HCT116 (cell line): Measurements from ENCODE around the gene SLC6A17. TPM values are rescaled to one million over a fixed set of nuclear protein-coding genes. Genes with fewer than 3 reads are reported as not detected.

ENCODE experiments used
- ATAC-seq: fragments of 200-7000 bp; cut with Tn5 transposase; 2 replicates; pipeline ENCODE4 v1.9.1; 2020; ENCODE audit warnings: mild to moderate bottlenecking, moderate library complexity
- BruUV-seq: library from RNA; stranded (reverse); fragments of 400-500 nt; replicated peaks from 2 replicates; lab custom pipeline; 2021; lab: Mats Ljungman, UMichigan
- CTCF ChIA-PET: fragments of 300-600 bp; sonication (Branson Sonifier 250); formaldehyde crosslinking; loops from one replicate; lab custom pipeline; 2021; ENCODE audit warnings: antibody characterized with exemption; lab: Charles Lee
- POLR2A ChIA-PET: fragments of 300-600, 350-600 bp; sonication (Branson Sonifier 250); formaldehyde crosslinking; loops from one replicate; lab custom pipeline; 2021; ENCODE audit warnings: antibody characterized with exemption; lab: Charles Lee
- RAD21 ChIA-PET, 2 experiments: fragments of 300-600 bp; sonication (Branson Sonifier 250); formaldehyde crosslinking; loops; one replicate each; lab custom pipeline; 2023; ENCODE audit warnings: low total read pairs in 2 of 2; ENCODE audit not compliant: uncharacterized antibody in 2 of 2, unreplicated experiment in 2 of 2, low non-redundant PET in 1 of 2; lab: Charles Lee
- DNase-seq: peaks from one replicate; pipeline ENCODE4 v3.0.0-alpha.2; 2010; ENCODE audit warnings: low read depth, low spot score
- H2AFZ ChIP-seq: fragments of 200-600 bp; shearing (Covaris generic), sonication (generic); 2 replicates; pipeline ENCODE4 v1.6.1; 2017; ENCODE audit warnings: low read depth, mixed run types, mixed read lengths, antibody characterized with exemption, low read length; ENCODE audit not compliant: poor library complexity, severe bottlenecking
- H3K27ac ChIP-seq: 2 replicates; pipeline ENCODE4 v1.5.1; 2012; ENCODE audit warnings: low read depth, low read length
- H3K27me3 ChIP-seq: fragments of 200-600 bp; sonication (generic); 2 replicates; pipeline ENCODE4 v1.6.1; 2016; ENCODE audit warnings: mixed run types, low read length, mixed read lengths; ENCODE audit not compliant: insufficient read depth
- H3K36me3 ChIP-seq, 2 experiments: fragments of 200-500 bp in 1 of 2; fragments of 200-600 bp in 1 of 2; sonication (Bioruptor generic) in 1 of 2; sonication (generic) in 1 of 2; 2 replicates each; pipeline versions ENCODE4 v1.5.1 to v1.6.1; 2014 to 2016; ENCODE audit warnings: low read length in 2 of 2, inconsistent platforms in 1 of 2, mixed read lengths in 1 of 2, mixed run types in 1 of 2; ENCODE audit not compliant: insufficient read depth in 2 of 2, control insufficient read depth in 1 of 2
- H3K4me1 ChIP-seq, 2 experiments: fragments of 200-600 bp in 1 of 2; sonication (generic) in 1 of 2; 2 replicates each; pipeline versions ENCODE4 v1.5.1 to v1.6.1; 2012 to 2017; ENCODE audit warnings: low read length in 2 of 2, inconsistent platforms in 1 of 2, mild to moderate bottlenecking in 1 of 2, mixed read lengths in 1 of 2, mixed run types in 1 of 2, moderate library complexity in 1 of 2; ENCODE audit not compliant: insufficient read depth in 2 of 2, control insufficient read depth in 1 of 2
- H3K4me2 ChIP-seq: fragments of 200-600 bp; sonication (generic); 2 replicates; pipeline ENCODE4 v1.6.1; 2017; ENCODE audit warnings: mixed run types, low read length, mixed read lengths
- H3K4me3 ChIP-seq, 2 experiments: fragments of 200-600 bp in 1 of 2; sonication (generic) in 1 of 2; replicated peaks in 1 of 2; 2 replicates each; pipeline ENCODE4 v1.5.1; 2011 to 2016; ENCODE audit warnings: low read length in 2 of 2, control low read depth in 1 of 2, low read depth in 1 of 2, mild to moderate bottlenecking in 1 of 2, mixed read lengths in 1 of 2, mixed run types in 1 of 2
- H3K79me2 ChIP-seq: fragments of 200-600 bp; sonication (generic); 2 replicates; pipeline ENCODE4 v1.6.1; 2017; ENCODE audit warnings: mild to moderate bottlenecking, mixed run types, low read length, moderate library complexity, mixed read lengths; ENCODE audit not compliant: insufficient read depth
- H3K9ac ChIP-seq: fragments of 200-600 bp; sonication (generic); 2 replicates; pipeline ENCODE4 v1.6.1; 2016; ENCODE audit warnings: low read length, mixed read lengths
- H3K9me2 ChIP-seq: fragments of 200-600 bp; sonication (generic), shearing (Covaris generic); 2 replicates; pipeline ENCODE4 v1.6.1; 2017; ENCODE audit warnings: mixed run types, mild to moderate bottlenecking, moderate library complexity; ENCODE audit not compliant: insufficient read depth
- H3K9me3 ChIP-seq, 2 experiments: fragments of 200-500 bp in 1 of 2; fragments of 200-600 bp in 1 of 2; sonication (Bioruptor generic) in 1 of 2; sonication (generic) in 1 of 2; 2 replicates each; pipeline ENCODE4 v1.6.1; 2014 to 2017; ENCODE audit warnings: low read length in 2 of 2, mixed read lengths in 2 of 2, inconsistent platforms in 1 of 2, low read depth in 1 of 2, mild to moderate bottlenecking in 1 of 2, mixed run types in 1 of 2, moderate library complexity in 1 of 2; ENCODE audit not compliant: control insufficient read depth in 1 of 2, insufficient read depth in 1 of 2
- H4K20me1 ChIP-seq: fragments of 200-600 bp; sonication (generic), shearing (Covaris generic); 2 replicates; pipeline ENCODE4 v1.6.1; 2017; ENCODE audit warnings: mixed run types, mild to moderate bottlenecking, moderate library complexity; ENCODE audit not compliant: insufficient read depth
- ATF3 ChIP-seq: IDR thresholded peaks from 2 replicates; pipeline ENCODE4 v1.6.1; 2012
- CBX3 ChIP-seq: IDR thresholded peaks from 2 replicates; pipeline ENCODE4 v1.6.1; 2012; ENCODE audit warnings: low read depth
- CEBPB ChIP-seq: IDR thresholded peaks from 2 replicates; pipeline ENCODE4 v1.6.1; 2012; ENCODE audit warnings: low read depth
- ELF1 ChIP-seq: IDR thresholded peaks from 2 replicates; pipeline ENCODE4 v1.6.1; 2012; ENCODE audit warnings: low read depth, borderline replicate concordance
- EZH2 ChIP-seq: fragments of 200-600 bp; sonication (generic); IDR thresholded peaks from 2 replicates; pipeline ENCODE4 v1.6.1; 2017; ENCODE audit warnings: antibody characterized with exemption, mixed run types
- EZH2phosphoT487 ChIP-seq: fragments of 200-600 bp; IDR thresholded peaks from 2 replicates; pipeline ENCODE4 v1.6.1; 2018; ENCODE audit warnings: antibody characterized with exemption, borderline replicate concordance
- JUND ChIP-seq: IDR thresholded peaks from 2 replicates; pipeline ENCODE4 v1.6.1; 2012
- POLR2A ChIP-seq: IDR thresholded peaks from 2 replicates; pipeline ENCODE4 v1.7.0; 2011; ENCODE audit warnings: borderline replicate concordance; ENCODE audit not compliant: insufficient read depth, insufficient read length; ENCODE audit errors: extremely low read depth
- POLR2AphosphoS5 ChIP-seq: IDR thresholded peaks from 2 replicates; pipeline ENCODE4 v1.6.1; 2011; ENCODE audit warnings: mild to moderate bottlenecking, low read depth, low read length, moderate library complexity
- RAD21 ChIP-seq: IDR thresholded peaks from 2 replicates; pipeline ENCODE4 v1.6.1; 2012; ENCODE audit warnings: low read depth, mild to moderate bottlenecking
- REST ChIP-seq: IDR thresholded peaks from 2 replicates; pipeline ENCODE4 v1.6.1; 2012; ENCODE audit warnings: low read depth
- SIN3A ChIP-seq: IDR thresholded peaks from 2 replicates; pipeline ENCODE4 v1.6.1; 2012; ENCODE audit warnings: low read depth
- SRF ChIP-seq: IDR thresholded peaks from 2 replicates; pipeline ENCODE4 v1.6.1; 2012; ENCODE audit warnings: low read depth
- TCF7L2 ChIP-seq: IDR thresholded peaks from 2 replicates; pipeline ENCODE4 v1.7.0; 2011; ENCODE audit warnings: borderline replicate concordance, inconsistent platforms; ENCODE audit not compliant: insufficient read depth, insufficient read length; ENCODE audit errors: extremely low read depth
- YY1 ChIP-seq: IDR thresholded peaks from 2 replicates; pipeline ENCODE4 v1.6.1; 2011; ENCODE audit warnings: low read length, low read depth, moderate library complexity, mild to moderate bottlenecking; ENCODE audit not compliant: insufficient replicate concordance; ENCODE audit errors: extremely low read depth
- ZBTB33 ChIP-seq: IDR thresholded peaks from 2 replicates; pipeline ENCODE4 v1.6.1; 2011; ENCODE audit warnings: mild to moderate bottlenecking, low read length, moderate library complexity; ENCODE audit not compliant: insufficient replicate concordance; ENCODE audit errors: extremely low read depth
- intact Hi-C: fragments of 100-400 bp; cut with micrococcal nuclease; formaldehyde crosslinking; loops from 2 replicates; pipeline ENCODE4 v1.10.0; 2022
- total RNA-seq: library from RNA; stranded (reverse); gene quantifications from one replicate; pipeline ENCODE4 v1.2.1, GENCODE V29; 2021; ENCODE audit not compliant: unreplicated experiment

The SLC6A17 gene
- total RNA-seq, 1 experiment from 2014 or later, result 10.5 TPM

- H3K4me3 ChIP-seq, result no peak overlapping the region
These were observed 17.6 kb upstream of the SLC6A17 start for GRCh38 chr1:110132682-110133081.

More at GRCh38 chr1:110132682-110133081, 17.6 kb upstream of the SLC6A17 start:
- Histone ChIP-seq H4K20me1 (no peaks in the 10 kb centered on the region), H3K79me2 (no peaks in the 10 kb centered on the region), H3K27ac (no peak overlapping the region), H3K9me2 (no peaks in the 10 kb centered on the region), H3K4me1 (peaks cover 2 to 8% of the 10 kb centered on the region in 2 experiments; a peak in 1 of 4 replicates), H3K36me3 (no peaks in the 10 kb centered on the region), H3K4me2 (no peak overlapping the region), H3K9me3 (no peaks in the 10 kb centered on the region), H2AFZ (no peak overlapping the region), H3K27me3 (peaks cover 17% of the 10 kb centered on the region), H3K9ac (no peak overlapping the region)
- CTCF ChIA-PET, result no interaction called here
- DNase-seq (no peak), ATAC-seq (no peak)
- intact Hi-C loops, result no loop called here
- no TSS peak for BruUV-seq
- TF ChIP-seq RAD21 (no peak), SIN3A (no peak), REST (no peak), CBX3 (no peak), ATF3 (no peak), ELF1 (no peak), SRF (no peak), YY1 (no peak), POLR2AphosphoS5 (no peak), JUND (no peak), EZH2 (no peak), CEBPB (no peak), POLR2A (no peak), ZBTB33 (no peak), TCF7L2 (no peak), EZH2phosphoT487 (no peak)
- POLR2A ChIA-PET, result no interaction called here
- RAD21 ChIA-PET, result no interaction called here
